ENCODE results near the gene ZKSCAN8. TPM values are rescaled to one million over a fixed set of nuclear protein-coding genes. Genes with fewer than 3 reads are reported as not detected.

ZKSCAN8 gene
- polyA plus RNA-seq, 2 of the 4 experiments (the other 2 are of a cell fraction), result 8.5 to 8.9 TPM

DNA sequence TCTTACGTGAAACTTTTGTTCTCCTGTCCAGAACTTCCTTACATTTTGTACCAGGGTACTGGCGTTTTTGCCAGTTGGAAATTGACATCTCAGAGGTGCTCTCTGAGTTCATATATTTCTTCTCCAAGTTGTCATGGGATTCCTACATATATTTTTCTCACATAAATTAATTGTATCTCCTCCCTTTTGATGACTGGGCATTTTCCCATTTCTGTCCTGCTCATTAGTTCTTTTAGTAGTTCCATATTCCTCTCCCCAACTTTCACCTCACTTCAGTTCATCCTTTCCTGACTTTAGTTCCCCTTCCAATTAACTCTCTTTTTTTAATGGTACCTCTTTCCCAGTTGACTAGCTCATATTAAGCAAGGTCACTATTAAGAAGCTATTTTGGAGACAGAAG is 10.8 kb downstream of the ZKSCAN8 start:
- Histone ChIP-seq H3K4me3 (no peak overlapping the region), H3K4me1 (no peaks in the 10 kb centered on the region), H3K27ac (no peak overlapping the region), H3K4me2 (no peak overlapping the region), H3K9me3 (peaks cover 38% of the 10 kb centered on the region)
- 92% methylated on average over 2 of the region's 2 CpGs for WGBS (ENCODE audit: missing lambda C conversion rate)
- POLR2A ChIA-PET, result interaction anchor here (0.7 kb wide), 1 partner anchor 11 kb away, joined by 4 read pairs; the partner anchor contains the start of gene ZKSCAN8
- ATAC-seq (no peak), FAIRE-seq (no peak), DNase-seq (ENCODE audit: low read depth in 1 of 2, low spot score in 1 of 2) (no peak)
- CTCF ChIA-PET, result no interaction called here
- peak; percentile 69 for TF ChIP-seq MAFK (IDR thresholded peaks at IDR 0.05; ENCODE audit: partially characterized antibody)
- TF ChIP-seq, protein P1, sequence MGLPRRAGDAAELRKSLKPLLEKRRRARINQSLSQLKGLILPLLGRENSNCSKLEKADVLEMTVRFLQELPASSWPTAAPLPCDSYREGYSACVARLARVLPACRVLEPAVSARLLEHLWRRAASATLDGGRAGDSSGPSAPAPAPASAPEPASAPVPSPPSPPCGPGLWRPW (IDR thresholded peaks at IDR 0.05), result no peak

DNA sequence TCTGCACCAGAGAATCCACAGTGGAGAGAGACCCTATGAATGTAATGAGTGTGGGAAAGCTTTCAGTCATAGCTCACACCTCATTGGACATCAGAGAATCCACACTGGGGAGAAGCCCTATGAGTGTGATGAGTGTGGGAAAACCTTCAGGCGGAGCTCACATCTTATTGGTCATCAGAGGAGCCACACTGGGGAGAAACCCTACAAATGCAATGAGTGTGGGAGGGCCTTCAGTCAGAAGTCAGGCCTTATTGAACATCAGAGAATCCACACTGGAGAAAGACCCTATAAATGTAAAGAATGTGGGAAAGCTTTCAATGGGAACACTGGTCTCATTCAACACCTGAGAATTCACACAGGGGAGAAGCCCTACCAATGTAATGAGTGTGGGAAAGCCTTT is 11.9 kb downstream of the ZKSCAN8 start:
- ATAC-seq (no peak), DNase-seq (ENCODE audit: low read depth in 1 of 2, low spot score in 1 of 2) (peak in 1 of 2 experiments; percentile 16), FAIRE-seq (no peak)
- H3K4me3 ChIP-seq, result no peak overlapping the region
- H3K4me2 ChIP-seq, result no peak overlapping the region
- peaks cover 38% of the 10 kb centered on the region for H3K9me3 ChIP-seq
- no peak overlapping the region for H3K27ac ChIP-seq
- TF ChIP-seq RNF2 (IDR thresholded peaks at IDR 0.05; ENCODE audit: borderline replicate concordance, low read depth), result no peak
- no peak for TF ChIP-seq NR3C1 (IDR thresholded peaks at IDR 0.05)
- TF ChIP-seq PHF8 (IDR thresholded peaks at IDR 0.05; ENCODE audit: borderline replicate concordance, low read depth), result no peak
- no peak for TF ChIP-seq MYC (IDR thresholded peaks at IDR 0.05; ENCODE audit: borderline replicate concordance, low read length)
- TF ChIP-seq RFX5 (IDR thresholded peaks at IDR 0.05), result no peak
- TF ChIP-seq, protein P2, sequence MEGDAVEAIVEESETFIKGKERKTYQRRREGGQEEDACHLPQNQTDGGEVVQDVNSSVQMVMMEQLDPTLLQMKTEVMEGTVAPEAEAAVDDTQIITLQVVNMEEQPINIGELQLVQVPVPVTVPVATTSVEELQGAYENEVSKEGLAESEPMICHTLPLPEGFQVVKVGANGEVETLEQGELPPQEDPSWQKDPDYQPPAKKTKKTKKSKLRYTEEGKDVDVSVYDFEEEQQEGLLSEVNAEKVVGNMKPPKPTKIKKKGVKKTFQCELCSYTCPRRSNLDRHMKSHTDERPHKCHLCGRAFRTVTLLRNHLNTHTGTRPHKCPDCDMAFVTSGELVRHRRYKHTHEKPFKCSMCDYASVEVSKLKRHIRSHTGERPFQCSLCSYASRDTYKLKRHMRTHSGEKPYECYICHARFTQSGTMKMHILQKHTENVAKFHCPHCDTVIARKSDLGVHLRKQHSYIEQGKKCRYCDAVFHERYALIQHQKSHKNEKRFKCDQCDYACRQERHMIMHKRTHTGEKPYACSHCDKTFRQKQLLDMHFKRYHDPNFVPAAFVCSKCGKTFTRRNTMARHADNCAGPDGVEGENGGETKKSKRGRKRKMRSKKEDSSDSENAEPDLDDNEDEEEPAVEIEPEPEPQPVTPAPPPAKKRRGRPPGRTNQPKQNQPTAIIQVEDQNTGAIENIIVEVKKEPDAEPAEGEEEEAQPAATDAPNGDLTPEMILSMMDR (IDR thresholded peaks at IDR 0.05), result no peak
- no peak for TF ChIP-seq HOXB5 (CRISPR knock-in tag; IDR thresholded peaks at IDR 0.05)
- no peak for TF ChIP-seq GATA3 (IDR thresholded peaks at IDR 0.05; ENCODE audit: borderline replicate concordance)
- no peak for TF ChIP-seq ZNF302 (CRISPR knock-in tag; IDR thresholded peaks at IDR 0.05)
- 100% methylated on average over 1 of the region's 1 CpG for WGBS (ENCODE audit: missing lambda C conversion rate)
- ChIA-PET CTCF (interaction anchor here (1.0 kb wide), 1 partner anchor 20 kb away, joined by 3 read pairs; no protein-coding TSS in a partner anchor), POLR2A (interaction anchor here (1.4 kb wide), 1 partner anchor 12 kb away, joined by 6 read pairs; the partner anchor contains the start of gene ZKSCAN8)
- H3K4me1 ChIP-seq, result no peaks in the 10 kb centered on the region

DNA sequence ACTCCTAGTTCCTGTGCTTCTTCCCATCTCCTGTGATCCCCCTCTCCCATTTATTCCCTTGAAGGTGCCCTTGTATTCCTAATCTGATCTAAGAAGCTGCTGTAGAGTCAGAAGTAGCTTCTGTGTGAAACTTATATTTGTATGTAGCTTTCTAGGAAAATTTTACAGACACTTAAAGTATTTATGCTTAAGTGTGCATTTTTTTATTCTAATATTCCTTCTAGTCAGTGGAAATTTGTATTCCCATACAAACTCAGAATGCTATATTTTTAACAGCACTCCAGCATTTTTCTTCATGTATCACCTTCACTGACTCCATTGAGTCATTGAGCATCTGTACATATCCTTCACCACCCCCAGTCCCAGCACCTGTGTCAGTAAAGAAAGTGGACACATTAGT is 12.7 kb downstream of the ZKSCAN8 start:
- DNase-seq (ENCODE audit: low read depth in 1 of 2, low spot score in 1 of 2), result no peak
- ATAC-seq, result no peak
- ChIA-PET CTCF (no interaction called here), POLR2A (interaction anchor here (0.6 to 1.4 kb wide), 2 partner anchors 13 to 91 kb away, joined by 4 to 6 read pairs; partner anchors contain the start of gene ZKSCAN8)
- peaks cover 38% of the 10 kb centered on the region for H3K9me3 ChIP-seq
- FAIRE-seq, result no peak
- no peaks in the 10 kb centered on the region for H3K4me1 ChIP-seq
- TF ChIP-seq MAFK (IDR thresholded peaks at IDR 0.05; ENCODE audit: partially characterized antibody) (peak; percentile 32), KDM1A (IDR thresholded peaks at IDR 0.05; ENCODE audit: low read depth) (no peak)
- no peak overlapping the region for H3K27ac ChIP-seq
- no peak overlapping the region for H3K4me2 ChIP-seq
- no peak overlapping the region for H3K4me3 ChIP-seq

DNA sequence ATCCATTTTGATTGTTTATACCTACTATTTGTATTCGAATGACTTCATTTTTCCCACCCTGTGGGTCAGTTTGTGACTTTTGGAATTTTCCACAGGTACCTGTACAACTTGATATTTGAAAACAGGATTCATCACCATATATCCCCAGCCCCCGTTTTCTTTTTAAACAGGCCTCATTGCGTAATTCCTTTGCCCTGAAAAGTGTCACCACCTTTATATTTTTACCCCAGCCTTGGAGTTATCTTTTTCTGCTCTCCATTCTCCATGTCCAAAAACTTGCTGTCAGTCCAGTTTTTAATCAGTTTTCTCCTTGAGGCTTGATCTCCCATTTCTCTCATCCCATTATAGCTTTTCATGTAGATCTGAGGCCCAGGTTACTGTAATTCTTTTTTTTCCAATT is 16.6 kb downstream of the ZKSCAN8 start:
- TF ChIP-seq HEYL (CRISPR knock-in tag; IDR thresholded peaks at IDR 0.05), result no peak
- TF ChIP-seq, protein P1 (IDR thresholded peaks at IDR 0.05), result no peak
- no peak for TF ChIP-seq PHF8 (IDR thresholded peaks at IDR 0.05; ENCODE audit: borderline replicate concordance, low read depth)
- TF ChIP-seq ZNF302 (CRISPR knock-in tag; IDR thresholded peaks at IDR 0.05), result no peak
- no peak for TF ChIP-seq MAFK (IDR thresholded peaks at IDR 0.05; ENCODE audit: partially characterized antibody)
- no peak for TF ChIP-seq HOXB5 (CRISPR knock-in tag; IDR thresholded peaks at IDR 0.05)
- TF ChIP-seq FOSB (CRISPR knock-in tag; IDR thresholded peaks at IDR 0.05), result no peak
- no peak for TF ChIP-seq SMC3 (IDR thresholded peaks at IDR 0.05)
- TF ChIP-seq EHF (CRISPR knock-in tag; IDR thresholded peaks at IDR 0.05), result no peak
- no peak for TF ChIP-seq RARB (CRISPR knock-in tag; IDR thresholded peaks at IDR 0.05)
- TF ChIP-seq RCOR1 (IDR thresholded peaks at IDR 0.05; ENCODE audit: low read depth, low read length), result no peak
- no peak for TF ChIP-seq EHMT2 (IDR thresholded peaks at IDR 0.05; ENCODE audit: low read depth)
- TF ChIP-seq KDM1A (IDR thresholded peaks at IDR 0.05; ENCODE audit: low read depth), result no peak
- TF ChIP-seq GATA3 (IDR thresholded peaks at IDR 0.05; ENCODE audit: borderline replicate concordance), result no peak
- TF ChIP-seq TFCP2L1 (CRISPR knock-in tag; IDR thresholded peaks at IDR 0.05), result no peak
- TF ChIP-seq, protein P3, sequence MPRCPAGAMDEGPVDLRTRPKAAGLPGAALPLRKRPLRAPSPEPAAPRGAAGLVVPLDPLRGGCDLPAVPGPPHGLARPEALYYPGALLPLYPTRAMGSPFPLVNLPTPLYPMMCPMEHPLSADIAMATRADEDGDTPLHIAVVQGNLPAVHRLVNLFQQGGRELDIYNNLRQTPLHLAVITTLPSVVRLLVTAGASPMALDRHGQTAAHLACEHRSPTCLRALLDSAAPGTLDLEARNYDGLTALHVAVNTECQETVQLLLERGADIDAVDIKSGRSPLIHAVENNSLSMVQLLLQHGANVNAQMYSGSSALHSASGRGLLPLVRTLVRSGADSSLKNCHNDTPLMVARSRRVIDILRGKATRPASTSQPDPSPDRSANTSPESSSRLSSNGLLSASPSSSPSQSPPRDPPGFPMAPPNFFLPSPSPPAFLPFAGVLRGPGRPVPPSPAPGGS (IDR thresholded peaks at IDR 0.05), result no peak
- TF ChIP-seq EP300 (IDR thresholded peaks at IDR 0.05), result no peak
- TF ChIP-seq, protein P4, sequence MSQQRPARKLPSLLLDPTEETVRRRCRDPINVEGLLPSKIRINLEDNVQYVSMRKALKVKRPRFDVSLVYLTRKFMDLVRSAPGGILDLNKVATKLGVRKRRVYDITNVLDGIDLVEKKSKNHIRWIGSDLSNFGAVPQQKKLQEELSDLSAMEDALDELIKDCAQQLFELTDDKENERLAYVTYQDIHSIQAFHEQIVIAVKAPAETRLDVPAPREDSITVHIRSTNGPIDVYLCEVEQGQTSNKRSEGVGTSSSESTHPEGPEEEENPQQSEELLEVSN (IDR thresholded peaks at IDR 0.05; ENCODE audit: borderline replicate concordance, low read depth), result no peak
- Histone ChIP-seq H3K4me3 (no peak overlapping the region), H3K4me1 (no peaks in the 10 kb centered on the region), H3K9me3 (peaks cover 20% of the 10 kb centered on the region), H3K27ac (no peak overlapping the region), H3K4me2 (no peak overlapping the region)
- no peak for DNase-seq (ENCODE audit: low read depth in 1 of 2, low spot score in 1 of 2)
- ChIA-PET POLR2A (no interaction called here), CTCF (no interaction called here)
- ATAC-seq, result no peak
- FAIRE-seq, result no peak
- WGBS (ENCODE audit: missing lambda C conversion rate), result 94% methylated on average over 3 of the region's 3 CpGs

Measured in A549 (cell line).